Naive thymus-derived CD4-positive, alpha-beta T cell (primary cell): ENCODE measurements around the gene SHC1. TPM values are rescaled to one million over a fixed set of nuclear protein-coding genes. Genes with fewer than 3 reads are reported as not detected.

Experiments
- ATAC-seq: fragments of 150-1000 bp; cut with Tn5 transposase; 2 replicates; pipeline ENCODE4 v1.10.0; 2021; ENCODE audit warnings: mild to moderate bottlenecking, moderate library complexity
- CTCF ChIA-PET: fragments of 350-600 bp; sonication (Branson Sonifier 250); formaldehyde crosslinking; loops from one replicate; lab custom pipeline; 2021; ENCODE audit warnings: antibody characterized with exemption; lab: Charles Lee
- POLR2A ChIA-PET: fragments of 350-600 bp; sonication (Branson Sonifier 250); formaldehyde crosslinking; loops from one replicate; lab custom pipeline; 2021; ENCODE audit warnings: antibody characterized with exemption, inconsistent platforms; lab: Charles Lee
- DNase-seq, 9 donors: peaks; one replicate each; pipeline versions ENCODE4 v3.0.0 to v3.0.0-alpha.2; 2020 to 2022; ENCODE audit warnings: mixed read lengths in 1 of 9
- H3K27ac ChIP-seq: one replicate; pipeline ENCODE4 v1.7.0; 2013; ENCODE audit warnings: mild to moderate bottlenecking, low read depth, low read length, moderate library complexity
- H3K27me3 ChIP-seq, 2 donors: one replicate each; pipeline ENCODE4 v1.7.0; 2013; ENCODE audit warnings: low read length in 2 of 2, mild to moderate bottlenecking in 2 of 2, moderate library complexity in 2 of 2; ENCODE audit not compliant: control insufficient read depth in 2 of 2, insufficient read depth in 2 of 2
- H3K36me3 ChIP-seq, 3 experiments: 1 replicate in 2 of 3; 2 replicates in 1 of 3; pipeline ENCODE4 v1.7.0; 2013; ENCODE audit warnings: low read length in 3 of 3, mild to moderate bottlenecking in 3 of 3, moderate library complexity in 1 of 3; ENCODE audit not compliant: insufficient read depth in 3 of 3, control insufficient read depth in 2 of 3
- H3K4me1 ChIP-seq, 2 donors: one replicate each; pipeline ENCODE4 v1.7.0; 2013; ENCODE audit warnings: low read length in 2 of 2, mild to moderate bottlenecking in 2 of 2, moderate library complexity in 1 of 2; ENCODE audit not compliant: control insufficient read depth in 2 of 2, insufficient read depth in 2 of 2
- H3K4me3 ChIP-seq: 2 replicates; pipeline ENCODE4 v1.7.0; 2013; ENCODE audit warnings: mild to moderate bottlenecking, low read length
- H3K9me3 ChIP-seq, 3 experiments: 1 replicate in 2 of 3; 2 replicates in 1 of 3; pipeline ENCODE4 v1.7.0; 2013; ENCODE audit warnings: low read length in 3 of 3; ENCODE audit not compliant: control insufficient read depth in 2 of 3
- H3K27ac Mint-ChIP-seq, 9 donors: one replicate each; pipeline ENCODE4 v1.8.0; 2020 to 2022; ENCODE audit warnings: mixed read lengths in 9 of 9, mild to moderate bottlenecking in 8 of 9, moderate library complexity in 5 of 9, inconsistent platforms in 2 of 9
- H3K27me3 Mint-ChIP-seq, 5 donors: one replicate each; pipeline ENCODE4 v1.8.0; 2021 to 2022; ENCODE audit warnings: mixed read lengths in 5 of 5, mild to moderate bottlenecking in 1 of 5
- H3K36me3 Mint-ChIP-seq, 5 donors: one replicate each; pipeline ENCODE4 v1.8.0; 2020 to 2022; ENCODE audit warnings: mixed read lengths in 5 of 5, mild to moderate bottlenecking in 3 of 5, inconsistent platforms in 1 of 5
- H3K4me1 Mint-ChIP-seq, 7 donors: one replicate each; pipeline ENCODE4 v1.8.0; 2020 to 2022; ENCODE audit warnings: mixed read lengths in 7 of 7, mild to moderate bottlenecking in 3 of 7, inconsistent platforms in 1 of 7
- H3K4me3 Mint-ChIP-seq, 10 donors: one replicate each; pipeline ENCODE4 v1.8.0; 2020 to 2022; ENCODE audit warnings: mild to moderate bottlenecking in 10 of 10, mixed read lengths in 10 of 10, moderate library complexity in 6 of 10, inconsistent platforms in 2 of 10
- H3K9me3 Mint-ChIP-seq, 11 donors: one replicate each; pipeline ENCODE4 v1.8.0; 2020 to 2022; ENCODE audit warnings: mixed read lengths in 11 of 11, mild to moderate bottlenecking in 4 of 11, inconsistent platforms in 1 of 11, moderate library complexity in 1 of 11
- intact Hi-C, 2 donors: fragments of 100-400 bp; cut with micrococcal nuclease; formaldehyde crosslinking; loops; one replicate each; pipeline ENCODE4 v1.15.1; 2023
- polyA plus RNA-seq, 2 donors: library from polyadenylated mRNA; unstranded; fragments of 300-500 nt; fragmentation: Illumina TruSeq; gene quantifications; one replicate each; pipeline ENCODE4 v1.2.3, GENCODE V29; 2021
- total RNA-seq, 6 experiments: library from RNA in 5 of 6; stranded (reverse) in 5 of 6; gene quantifications; 1 replicate in 5 of 6; 2 replicates in 1 of 6; pipeline ENCODE4 v1.2.3 and lab custom pipeline; 2021 to 2026

Gene SHC1
- total and polyA plus RNA-seq, 7 experiments from 2014 or later = 29.6 to 76.9 (median 73.2) TPM

- POLR2A ChIA-PET = interaction anchor here (0.6 to 13.8 kb wide), 7 partner anchors 10 to 63 kb away, joined by 3 to 270 read pairs (median 8); partner anchors contain the start of genes CKS1B, FLAD1, LENEP and PBXIP1
- H3K27ac ChIP-seq = peak overlapping the region; percentile 83
- H3K4me3 ChIP-seq = peak overlapping the region; percentile 72
- intact Hi-C loops = loop anchor here (1.0 kb wide), 1 partner anchor 8 kb away; the partner anchor contains the start of gene ZBTB7B (in 2 of the 2)
- H3K9me3 ChIP-seq = no peaks in the 10 kb centered on the region
- H3K27ac Mint-ChIP-seq = peak overlapping the region; percentile 88 to 98 (median 92)
- ATAC-seq (no peak), DNase-seq (peak in 3 of 9 donors; percentile 31 to 68 (median 41))
- H3K36me3 Mint-ChIP-seq = peaks cover 0 to 40% (median 0%) of the 10 kb centered on the region in 5 donors
- H3K9me3 Mint-ChIP-seq = no peaks in the 10 kb centered on the region
- no peaks in the 10 kb centered on the region for H3K27me3 ChIP-seq
- peak overlapping the region; percentile 89 to 99 (median 98) for H3K4me3 Mint-ChIP-seq
- H3K4me1 Mint-ChIP-seq = peaks cover 33 to 79% (median 63%) of the 10 kb centered on the region in 7 donors
- CTCF ChIA-PET = interaction anchor here (1.2 to 13.9 kb wide), 2 partner anchors 12 to 74 kb away, joined by 3 to 291 read pairs; partner anchors contain the start of genes LENEP, PMVK and ZBTB7B
- peaks cover 0 to 24% (median 0%) of the 10 kb centered on the region in 3 experiments for H3K36me3 ChIP-seq
- H3K4me1 ChIP-seq = peaks cover 56 to 71% of the 10 kb centered on the region in 2 donors
- no peaks in the 10 kb centered on the region for H3K27me3 Mint-ChIP-seq
These were observed 39.8 kb upstream of the SHC1 start for GRCh38 chr1:155010211-155010918.

DNA sequence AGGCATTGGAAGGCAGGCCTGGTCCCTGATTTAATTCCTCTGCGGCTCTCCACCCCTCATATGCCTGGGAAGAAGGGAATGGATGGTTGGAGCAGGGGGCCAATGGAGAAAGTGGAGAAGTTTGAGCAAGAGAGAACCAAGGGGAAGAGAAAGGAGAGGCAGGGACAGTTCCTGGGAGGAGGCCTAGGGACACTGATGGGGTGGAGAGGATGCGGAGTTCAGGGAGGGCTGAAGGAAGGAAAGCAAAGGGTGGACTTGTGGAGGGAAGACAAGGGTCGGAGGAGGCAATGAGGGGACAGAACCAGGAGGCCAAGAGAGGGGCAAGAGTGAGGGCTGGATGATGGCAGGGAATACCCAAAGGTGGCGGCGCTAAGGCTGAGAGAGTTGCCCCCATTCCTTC is 39.2 kb upstream of the SHC1 start:
- Mint-ChIP-seq H3K4me3 (peak overlapping the region; percentile 89 to 99 (median 98)), H3K4me1 (peaks cover 34 to 79% (median 67%) of the 10 kb centered on the region in 7 donors), H3K36me3 (peaks cover 0 to 40% (median 0%) of the 10 kb centered on the region in 5 donors), H3K9me3 (no peaks in the 10 kb centered on the region), H3K27ac (peak overlapping the region; percentile 88 to 98 (median 92)), H3K27me3 (no peaks in the 10 kb centered on the region)
- Histone ChIP-seq H3K27me3 (no peaks in the 10 kb centered on the region), H3K9me3 (no peaks in the 10 kb centered on the region), H3K36me3 (peaks cover 0 to 18% (median 0%) of the 10 kb centered on the region in 3 experiments), H3K4me3 (peak overlapping the region; percentile 72), H3K4me1 (peaks cover 57 to 71% of the 10 kb centered on the region in 2 donors), H3K27ac (peak overlapping the region; percentile 83)
- CTCF ChIA-PET = interaction anchor here (13.9 kb wide), 1 partner anchor 11 kb away, joined by 291 read pairs; the partner anchor contains the start of genes LENEP and ZBTB7B
- POLR2A ChIA-PET = interaction anchor here (0.9 to 18.2 kb wide), 7 partner anchors 5 to 56 kb away, joined by 3 to 270 read pairs (median 37); partner anchors contain the start of genes ADAM15, CKS1B, LENEP and PBXIP1
- intact Hi-C loops = loop anchor here (1.0 to 10.0 kb wide), 5 partner anchors 7 to 1495 kb away; partner anchors contain the start of genes ZBTB7B (in 2 of the 2), ADAM15 (in 1 of the 2), ADAR (in 1 of the 2) and MEF2D (in 1 of the 2)
- ATAC-seq = no peak
- DNase-seq = no peak

DNA sequence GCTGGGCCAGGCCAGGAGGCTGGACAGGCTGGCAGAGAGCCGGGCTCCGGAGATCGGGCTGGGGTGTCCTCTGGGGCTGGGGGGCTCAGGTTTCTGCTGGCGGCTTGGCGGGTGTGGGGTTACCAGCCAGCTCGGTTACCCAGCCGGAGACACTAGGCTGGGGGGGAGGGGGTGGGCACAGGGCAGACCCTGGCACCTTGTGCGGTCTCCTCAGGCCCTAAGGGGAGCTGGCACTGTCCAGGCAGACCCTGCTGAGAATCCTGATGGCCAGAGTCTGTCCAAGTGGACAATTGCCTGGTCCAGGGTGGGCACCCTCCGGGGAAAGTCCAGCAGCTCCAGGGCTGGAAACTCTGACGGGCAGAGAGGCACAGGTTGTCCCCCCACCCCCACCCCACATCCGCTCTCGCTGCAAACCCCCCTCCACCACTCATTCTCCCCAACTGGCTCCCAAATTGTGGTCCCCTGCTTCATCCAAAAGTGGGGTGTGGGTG is 38.7 kb upstream of the SHC1 start:
- Histone ChIP-seq H3K4me1 (peaks cover 56 to 71% of the 10 kb centered on the region in 2 donors), H3K27ac (peak overlapping the region; percentile 83), H3K9me3 (no peaks in the 10 kb centered on the region), H3K36me3 (peaks cover 0 to 14% (median 0%) of the 10 kb centered on the region in 3 experiments), H3K27me3 (no peaks in the 10 kb centered on the region), H3K4me3 (peak overlapping the region; percentile 72)
- Mint-ChIP-seq H3K36me3 (peaks cover 0 to 42% (median 0%) of the 10 kb centered on the region in 5 donors), H3K27ac (peak overlapping the region; percentile 88 to 98 (median 92)), H3K9me3 (no peaks in the 10 kb centered on the region), H3K4me1 (peaks cover 34 to 79% (median 67%) of the 10 kb centered on the region in 7 donors), H3K4me3 (peak overlapping the region; percentile 89 to 99 (median 98)), H3K27me3 (no peaks in the 10 kb centered on the region)
- DNase-seq (peak in 2 of 9 donors; percentile 36 to 49), ATAC-seq (no peak)
- intact Hi-C loops = loop anchor here (2.0 to 10.0 kb wide), 4 partner anchors 42 to 1496 kb away; partner anchors contain the start of genes ADAM15 (in 1 of the 2), ADAR (in 1 of the 2) and MEF2D (in 1 of the 2)
- ChIA-PET CTCF (interaction anchor here (0.7 to 13.9 kb wide), 2 partner anchors 8 to 11 kb away, joined by 4 to 291 read pairs; partner anchors contain the start of genes LENEP and ZBTB7B), POLR2A (interaction anchor here (0.9 to 18.2 kb wide), 4 partner anchors 6 to 55 kb away, joined by 3 to 270 read pairs (median 70); partner anchors contain the start of genes ADAM15 and PBXIP1)

- Histone ChIP-seq H3K4me3 (peak overlapping the region; percentile 72), H3K9me3 (no peaks in the 10 kb centered on the region), H3K27me3 (no peaks in the 10 kb centered on the region), H3K4me1 (peaks cover 50 to 66% of the 10 kb centered on the region in 2 donors), H3K27ac (peak overlapping the region; percentile 83), H3K36me3 (peaks cover 0 to 11% (median 0%) of the 10 kb centered on the region in 3 experiments)
- Mint-ChIP-seq H3K36me3 (peaks cover 0 to 43% (median 0%) of the 10 kb centered on the region in 5 donors), H3K9me3 (no peaks in the 10 kb centered on the region), H3K4me3 (peak overlapping the region; percentile 89 to 99 (median 98)), H3K4me1 (peaks cover 33 to 77% (median 64%) of the 10 kb centered on the region in 7 donors), H3K27ac (peak overlapping the region; percentile 84 to 98 (median 92)), H3K27me3 (no peaks in the 10 kb centered on the region)
- ChIA-PET POLR2A (interaction anchor here (0.6 to 18.2 kb wide), 9 partner anchors 7 to 68 kb away, joined by 3 to 270 read pairs (median 4); partner anchors contain the start of genes ADAM15, FLAD1 and PBXIP1), CTCF (interaction anchor here (0.6 to 13.9 kb wide), 7 partner anchors 8 to 77 kb away, joined by 3 to 291 read pairs (median 4); partner anchors contain the start of genes LENEP, PBXIP1 and ZBTB7B)
- intact Hi-C loops = loop anchor here (2.0 to 10.0 kb wide), 4 partner anchors 43 to 1497 kb away; partner anchors contain the start of genes ADAM15 (in 1 of the 2), ADAR (in 1 of the 2) and MEF2D (in 1 of the 2)
- ATAC-seq (no peak), DNase-seq (peak in 1 of 9 donors; percentile 87)
These were observed 37.7 kb upstream of the SHC1 start for GRCh38 chr1:155008015-155008941.

DNA sequence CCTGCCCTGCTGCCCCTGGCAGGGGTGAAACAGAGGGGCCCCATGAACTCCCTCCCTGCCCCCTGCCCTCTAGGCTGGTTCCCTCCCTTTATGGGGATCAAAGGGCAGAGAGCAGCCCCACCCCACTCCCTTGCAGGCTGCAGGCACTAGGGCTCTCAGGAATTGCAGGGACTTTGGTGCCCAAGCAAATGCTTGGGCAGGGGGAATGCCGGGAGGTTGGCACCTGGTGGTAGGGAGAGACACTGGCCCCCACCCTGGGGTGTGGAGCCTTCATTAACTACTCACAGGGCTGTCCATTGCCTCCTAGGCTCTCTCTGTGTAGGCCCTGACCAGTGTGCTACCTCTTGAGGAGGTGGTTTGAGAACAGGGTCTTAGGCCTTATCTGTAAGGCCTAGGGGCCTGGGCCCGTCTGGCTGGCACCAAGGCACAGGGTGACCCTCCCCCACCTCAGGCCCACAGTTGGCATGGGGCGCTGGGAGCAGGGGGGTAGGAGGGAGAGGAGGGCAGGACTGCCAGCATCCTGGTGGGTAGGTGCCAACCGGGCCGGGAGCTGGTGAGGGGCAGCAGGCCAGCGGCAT is 36.8 kb upstream of the SHC1 start:
- intact Hi-C loops = loop anchor here (5.0 to 10.0 kb wide), 2 partner anchors 185 to 1497 kb away; partner anchors contain the start of gene MEF2D (in 1 of the 2)
- Mint-ChIP-seq H3K27me3 (no peaks in the 10 kb centered on the region), H3K4me1 (peaks cover 24 to 68% (median 54%) of the 10 kb centered on the region in 7 donors), H3K36me3 (peaks cover 0 to 34% (median 0%) of the 10 kb centered on the region in 5 donors), H3K27ac (peak overlapping the region; percentile 26 to 98 (median 91)), H3K9me3 (no peaks in the 10 kb centered on the region), H3K4me3 (peak overlapping the region in 9 of 10 donors; percentile 39 to 99 (median 86))
- Histone ChIP-seq H3K27me3 (no peaks in the 10 kb centered on the region), H3K9me3 (no peaks in the 10 kb centered on the region), H3K27ac (peak overlapping the region; percentile 83), H3K4me3 (no peak overlapping the region), H3K36me3 (peaks cover 0 to 15% (median 0%) of the 10 kb centered on the region in 3 experiments), H3K4me1 (peaks cover 44 to 57% of the 10 kb centered on the region in 2 donors)
- DNase-seq (no peak), ATAC-seq (no peak)
- ChIA-PET POLR2A (interaction anchor here (0.6 to 18.2 kb wide), 14 partner anchors 8 to 927 kb away, joined by 3 to 270 read pairs (median 4); partner anchors contain the start of genes ADAM15, FLAD1, KHDC4 and PBXIP1), CTCF (interaction anchor here (0.6 to 17.9 kb wide), 10 partner anchors 7 to 78 kb away, joined by 3 to 291 read pairs (median 4); partner anchors contain the start of genes FLAD1, LENEP, PBXIP1 and PYGO2)
